ENCODE data around the gene INPP5B.

DNA sequence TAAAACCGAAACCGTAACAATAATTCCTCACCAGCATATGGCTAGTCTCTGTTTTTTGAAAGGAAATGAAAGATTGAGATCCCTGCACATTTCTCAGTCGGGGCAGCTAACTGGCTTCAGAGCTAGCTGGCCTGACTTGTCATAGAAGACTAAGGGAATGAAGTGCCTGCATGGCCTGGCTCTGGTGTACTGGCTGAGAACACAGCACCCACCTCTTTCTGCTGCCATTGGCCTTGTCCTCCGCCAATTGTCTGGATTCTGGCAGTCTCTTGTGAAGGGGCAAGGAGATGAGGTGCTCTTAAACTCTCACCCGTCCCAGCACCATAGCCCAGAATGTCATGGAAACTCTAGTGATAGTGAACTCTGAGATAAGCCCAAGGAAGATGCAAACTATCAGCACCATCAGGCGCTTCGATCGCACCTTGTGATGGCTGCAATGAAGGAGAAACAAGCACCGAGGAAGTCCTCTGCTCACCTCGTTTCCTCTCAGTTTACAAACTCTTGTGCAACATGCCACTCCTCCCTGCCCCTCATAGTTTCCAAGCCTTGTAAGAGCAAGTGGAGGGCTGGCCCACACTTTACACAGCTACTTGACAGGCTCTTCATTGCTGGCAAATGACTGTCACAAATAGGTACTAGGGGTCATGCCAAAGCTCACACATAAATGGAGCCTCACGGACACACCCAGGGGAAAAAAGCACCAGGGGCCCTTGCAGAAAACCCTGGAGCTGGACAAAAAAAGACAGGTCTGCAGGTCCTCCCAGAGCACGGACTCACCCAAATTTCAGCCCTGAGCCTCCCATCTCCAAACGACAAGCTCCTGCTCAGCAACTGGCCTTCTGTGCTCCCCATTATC, 16.4 kb downstream of the INPP5B start:
- TF ChIP-seq, protein P1, sequence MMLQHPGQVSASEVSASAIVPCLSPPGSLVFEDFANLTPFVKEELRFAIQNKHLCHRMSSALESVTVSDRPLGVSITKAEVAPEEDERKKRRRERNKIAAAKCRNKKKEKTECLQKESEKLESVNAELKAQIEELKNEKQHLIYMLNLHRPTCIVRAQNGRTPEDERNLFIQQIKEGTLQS (CRISPR knock-in tag; conservative IDR thresholded peaks at IDR 0.05) = no peak
- TF ChIP-seq, protein P2, sequence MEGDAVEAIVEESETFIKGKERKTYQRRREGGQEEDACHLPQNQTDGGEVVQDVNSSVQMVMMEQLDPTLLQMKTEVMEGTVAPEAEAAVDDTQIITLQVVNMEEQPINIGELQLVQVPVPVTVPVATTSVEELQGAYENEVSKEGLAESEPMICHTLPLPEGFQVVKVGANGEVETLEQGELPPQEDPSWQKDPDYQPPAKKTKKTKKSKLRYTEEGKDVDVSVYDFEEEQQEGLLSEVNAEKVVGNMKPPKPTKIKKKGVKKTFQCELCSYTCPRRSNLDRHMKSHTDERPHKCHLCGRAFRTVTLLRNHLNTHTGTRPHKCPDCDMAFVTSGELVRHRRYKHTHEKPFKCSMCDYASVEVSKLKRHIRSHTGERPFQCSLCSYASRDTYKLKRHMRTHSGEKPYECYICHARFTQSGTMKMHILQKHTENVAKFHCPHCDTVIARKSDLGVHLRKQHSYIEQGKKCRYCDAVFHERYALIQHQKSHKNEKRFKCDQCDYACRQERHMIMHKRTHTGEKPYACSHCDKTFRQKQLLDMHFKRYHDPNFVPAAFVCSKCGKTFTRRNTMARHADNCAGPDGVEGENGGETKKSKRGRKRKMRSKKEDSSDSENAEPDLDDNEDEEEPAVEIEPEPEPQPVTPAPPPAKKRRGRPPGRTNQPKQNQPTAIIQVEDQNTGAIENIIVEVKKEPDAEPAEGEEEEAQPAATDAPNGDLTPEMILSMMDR (IDR thresholded peaks at IDR 0.05) = no peak
- TF ChIP-seq, protein P3, sequence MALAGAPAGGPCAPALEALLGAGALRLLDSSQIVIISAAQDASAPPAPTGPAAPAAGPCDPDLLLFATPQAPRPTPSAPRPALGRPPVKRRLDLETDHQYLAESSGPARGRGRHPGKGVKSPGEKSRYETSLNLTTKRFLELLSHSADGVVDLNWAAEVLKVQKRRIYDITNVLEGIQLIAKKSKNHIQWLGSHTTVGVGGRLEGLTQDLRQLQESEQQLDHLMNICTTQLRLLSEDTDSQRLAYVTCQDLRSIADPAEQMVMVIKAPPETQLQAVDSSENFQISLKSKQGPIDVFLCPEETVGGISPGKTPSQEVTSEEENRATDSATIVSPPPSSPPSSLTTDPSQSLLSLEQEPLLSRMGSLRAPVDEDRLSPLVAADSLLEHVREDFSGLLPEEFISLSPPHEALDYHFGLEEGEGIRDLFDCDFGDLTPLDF (CRISPR knock-in tag; IDR thresholded peaks at IDR 0.05) = no peak
- TF ChIP-seq RORB (CRISPR knock-in tag; IDR thresholded peaks at IDR 0.05) (no peak), NR2C2 (CRISPR knock-in tag; IDR thresholded peaks at IDR 0.05) (no peak), NR1H2 (CRISPR knock-in tag; IDR thresholded peaks at IDR 0.05) (no peak), ZNF263 (CRISPR knock-in tag; IDR thresholded peaks at IDR 0.05; ENCODE audit: low read depth) (no peak), OVOL2 (CRISPR knock-in tag; IDR thresholded peaks at IDR 0.05; ENCODE audit: borderline replicate concordance) (no peak), ATF1 (CRISPR knock-in tag; IDR thresholded peaks at IDR 0.05) (no peak)
